Amniotic epithelial cell (primary cell): ENCODE results near the gene KCTD20.

Experiments used
- DNase-seq: peaks from one replicate; pipeline ENCODE4 v3.0.0-alpha.2; 2010; ENCODE audit warnings: low read depth

KCTD20 gene

DNA sequence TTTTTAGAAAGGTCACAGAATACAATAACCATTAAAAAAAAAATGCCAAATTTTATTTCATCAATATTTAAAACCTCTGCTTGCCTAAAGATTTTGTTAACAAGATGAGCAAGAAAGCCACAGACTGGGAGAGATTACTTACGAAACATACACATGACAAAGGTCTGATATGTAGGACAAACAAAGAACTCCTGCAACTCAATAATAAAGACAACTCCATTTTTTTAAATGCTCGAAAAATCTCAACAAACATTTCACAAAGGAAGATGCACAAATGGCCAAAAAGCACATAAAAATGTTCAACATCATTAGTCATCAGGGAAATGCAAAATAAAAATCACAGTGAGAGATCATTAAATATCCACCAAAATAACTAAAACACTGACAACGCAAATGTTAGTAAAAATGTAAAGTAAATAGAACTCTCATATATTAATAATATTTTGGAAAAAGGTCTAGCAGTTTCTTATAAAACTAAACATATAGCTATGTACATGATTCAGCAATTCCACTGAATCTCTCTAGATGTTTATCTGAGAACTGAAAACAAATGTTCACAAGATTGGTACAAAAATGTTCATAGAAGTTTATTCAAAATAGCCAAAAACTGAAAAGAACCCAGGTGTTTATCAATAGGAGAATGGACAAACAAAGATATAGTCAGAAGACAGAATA is 94.2 kb downstream of the KCTD20 start:
- DNase-seq = no peak

DNA sequence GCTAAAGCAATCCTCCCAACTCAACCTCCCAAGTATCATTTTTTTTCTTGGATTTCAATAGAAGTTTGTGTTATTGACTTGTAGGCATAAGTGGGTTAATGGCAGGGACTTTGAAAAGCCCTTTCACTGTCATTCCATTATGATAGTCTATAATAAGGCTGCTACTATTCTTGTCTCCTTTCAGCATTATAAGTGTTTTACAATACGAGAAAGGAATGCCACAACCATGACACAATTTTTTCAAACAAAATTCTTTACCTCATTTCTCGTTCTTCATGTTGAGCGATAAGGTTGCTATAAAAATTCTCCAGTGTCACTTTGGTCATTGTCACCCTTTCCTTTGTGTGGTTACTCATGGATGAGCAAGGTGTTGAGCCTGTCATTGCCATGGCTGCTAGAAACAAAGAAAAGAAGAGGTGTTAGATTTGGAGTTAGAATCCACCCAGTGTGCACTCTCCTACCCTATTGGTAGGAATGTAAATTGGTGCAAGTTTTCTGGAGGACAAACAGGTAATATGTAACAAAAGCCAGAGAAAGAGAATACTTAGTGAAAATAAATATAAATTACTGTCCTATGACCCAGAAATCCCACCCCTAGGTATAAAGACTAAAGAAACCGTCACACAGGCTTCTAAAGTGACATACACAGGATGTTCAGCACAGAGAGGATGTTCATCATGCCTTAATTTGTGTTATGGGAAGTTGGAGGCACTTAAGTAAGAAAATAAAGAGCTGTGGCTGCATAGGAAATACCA is 97.2 kb downstream of the KCTD20 start:
- DNase-seq = no peak
